H7 (cell line): Measurements from ENCODE around the gene ZNF490. TPM values are rescaled to one million over a fixed set of nuclear protein-coding genes. Genes with fewer than 3 reads are reported as not detected.
A peak's percentile ranks its signal among the peaks of the same experiment; 100 is the strongest.
"Not testable (repeated sequence)": the region's sequence is repeated elsewhere in the genome, so short reads cannot be mapped to it uniquely, and the experiment has no call there.

Experiments
- DNase-seq: peaks from one replicate; pipeline ENCODE4 v3.0.0; 2012
- H3K27me3 ChIP-seq: 2 replicates; pipeline ENCODE4 v1.6.0; 2011; ENCODE audit warnings: mild to moderate bottlenecking, low read length; ENCODE audit not compliant: control insufficient read depth, insufficient read depth
- H3K36me3 ChIP-seq: replicated peaks from 2 replicates; pipeline ENCODE4 v1.5.1; 2011; ENCODE audit warnings: low read length; ENCODE audit not compliant: control insufficient read depth, insufficient read depth
- H3K4me3 ChIP-seq: 2 replicates; pipeline ENCODE4 v1.5.1; 2011; ENCODE audit warnings: low read depth, mild to moderate bottlenecking, control low read depth, low read length, moderate library complexity; ENCODE audit not compliant: insufficient read depth
- total RNA-seq: library from RNA; depleted of rRNA; stranded (reverse); fragments of >200 nt; shearing (Covaris generic); gene quantifications from 2 replicates; pipeline ENCODE4 v1.2.3, GENCODE V29; 2014; rRNA removed

Gene ZNF490
- total RNA-seq: 3.1 and 5.2 TPM in 2 replicates

GRCh38 chr19:12610540-12611360, at the start of gene ZNF490, which contains the start of gene ZNF791:
Gene ZNF490 (minus strand): TSS chr19:12610813. CDS start chr19:12610680, 133 bp downstream.
Gene ZNF791 (plus strand): TSS chr19:12610920. CDS start chr19:12611080, 160 bp downstream.
- Histone ChIP-seq H3K36me3 (peaks cover 4% of the 10 kb centered on the region), H3K4me3 (peak within 1 kb of the TSS; percentile 99), H3K27me3 (no peaks in the 10 kb centered on the region)
- DNase-seq: peak; percentile 97

GRCh38 chr19:12657966-12658365, 47.4 kb upstream of the ZNF490 start:
- H3K36me3 ChIP-seq: peaks cover 17% of the 10 kb centered on the region
- H3K4me3 ChIP-seq: no peak overlapping the region
- no peak for DNase-seq
- H3K27me3 ChIP-seq: no peaks in the 10 kb centered on the region

GRCh38 chr19:12656899-12657571, 46.4 kb upstream of the ZNF490 start:
- Histone ChIP-seq H3K4me3 (peak overlapping the region; percentile 12), H3K27me3 (no peaks in the 10 kb centered on the region), H3K36me3 (peaks cover 17% of the 10 kb centered on the region)
- peak; percentile 99 for DNase-seq

GRCh38 chr19:12655546-12655945, 44.9 kb upstream of the ZNF490 start:
- Histone ChIP-seq H3K4me3 (no peak overlapping the region), H3K36me3 (peaks cover 11% of the 10 kb centered on the region)

GRCh38 chr19:12652219-12652618, 41.6 kb upstream of the ZNF490 start:
- Histone ChIP-seq H3K27me3 (no peaks in the 10 kb centered on the region; the same call in 1 of the 2 replicates), H3K4me3 (no peak overlapping the region), H3K36me3 (peaks cover 11% of the 10 kb centered on the region)
- no peak for DNase-seq

More at GRCh38 chr19:12655546-12655945, 44.9 kb upstream of the ZNF490 start:
- DNase-seq: no peak
- no peaks in the 10 kb centered on the region for H3K27me3 ChIP-seq

GRCh38 chr19:12649941-12650340, 39.3 kb upstream of the ZNF490 start:
- DNase-seq: no peak
- Histone ChIP-seq H3K36me3 (peaks cover 1% of the 10 kb centered on the region), H3K4me3 (no peak overlapping the region), H3K27me3 (no peaks in the 10 kb centered on the region; the same call in 1 of the 2 replicates)

GRCh38 chr19:12648088-12648487, 37.5 kb upstream of the ZNF490 start:
- Histone ChIP-seq H3K27me3 (no peaks in the 10 kb centered on the region; the same call in 1 of the 2 replicates), H3K36me3 (no peaks in the 10 kb centered on the region; the same call in 1 of the 2 replicates), H3K4me3 (peak overlapping the region; percentile 41)
- peak; percentile 89 for DNase-seq

GRCh38 chr19:12647490-12648071, 37.0 kb upstream of the ZNF490 start:
- Histone ChIP-seq H3K36me3 (no peaks in the 10 kb centered on the region; the same call in 1 of the 2 replicates), H3K27me3 (no peaks in the 10 kb centered on the region; the same call in 1 of the 2 replicates), H3K4me3 (peak overlapping the region; percentile 41)
- DNase-seq: peak; percentile 97

- Histone ChIP-seq H3K4me3 (no peak overlapping the region), H3K36me3 (no peaks in the 10 kb centered on the region), H3K27me3 (no peaks in the 10 kb centered on the region; the same call in 1 of the 2 replicates)
- no peak for DNase-seq
Observed at GRCh38 chr19:12647047-12647446, 36.4 kb upstream of the ZNF490 start.

GRCh38 chr19:12646551-12646950, 35.9 kb upstream of the ZNF490 start:
- no peak for DNase-seq

GRCh38 chr19:12643716-12644115, 33.1 kb upstream of the ZNF490 start:
- H3K4me3 ChIP-seq, H3K36me3 ChIP-seq, H3K27me3 ChIP-seq, DNase-seq: not testable (repeated sequence)

More at GRCh38 chr19:12646551-12646950, 35.9 kb upstream of the ZNF490 start:
- H3K4me3 ChIP-seq: no peak overlapping the region
- H3K36me3 ChIP-seq: no peaks in the 10 kb centered on the region
- no peaks in the 10 kb centered on the region; the same call in 1 of the 2 replicates for H3K27me3 ChIP-seq

GRCh38 chr19:12642506-12642905, 31.9 kb upstream of the ZNF490 start:
- H3K27me3 ChIP-seq: peaks cover 3% of the 10 kb centered on the region; the same call in 1 of the 2 replicates

GRCh38 chr19:12641456-12641855, 30.8 kb upstream of the ZNF490 start:
- Histone ChIP-seq H3K27me3 (peaks cover 3% of the 10 kb centered on the region; the same call in 1 of the 2 replicates), H3K4me3 (no peak overlapping the region), H3K36me3 (no peaks in the 10 kb centered on the region)
- no peak for DNase-seq

More at GRCh38 chr19:12642506-12642905, 31.9 kb upstream of the ZNF490 start:
- DNase-seq: no peak
- Histone ChIP-seq H3K4me3 (no peak overlapping the region), H3K36me3 (no peaks in the 10 kb centered on the region)

GRCh38 chr19:12639901-12640613, 29.4 kb upstream of the ZNF490 start:
- Histone ChIP-seq H3K36me3 (no peaks in the 10 kb centered on the region), H3K4me3 (peak overlapping the region; percentile 20), H3K27me3 (peaks cover 3% of the 10 kb centered on the region; the same call in 1 of the 2 replicates)
- peak; percentile 95 for DNase-seq
